WERI-Rb-1 (cell line): ENCODE data around the gene CCDC7.

Experiments used
- DNase-seq: peaks from one replicate; pipeline ENCODE4 v3.0.0-alpha.2; 2020
- H3K27ac ChIP-seq: fragments of 250-450 bp; sonication (Bioruptor Pico); 2 replicates; pipeline ENCODE4 v1.5.1; 2020; ENCODE audit warnings: mild to moderate bottlenecking, moderate library complexity
- H3K27me3 ChIP-seq: fragments of 250-450 bp; sonication (Bioruptor Pico); 2 replicates; pipeline ENCODE4 v1.5.1; 2021; ENCODE audit warnings: mild to moderate bottlenecking, low read depth, moderate library complexity; ENCODE audit not compliant: insufficient read depth, severe bottlenecking
- H3K36me3 ChIP-seq: fragments of 250-450 bp; sonication (Bioruptor Pico); 2 replicates; pipeline ENCODE4 v1.5.1; 2020; ENCODE audit warnings: mild to moderate bottlenecking, moderate library complexity
- H3K4me3 ChIP-seq: 2 replicates; pipeline ENCODE4 v1.5.1; 2011; ENCODE audit warnings: low read depth, mild to moderate bottlenecking, control low read depth, low read length
- H3K9me3 ChIP-seq: fragments of 250-450 bp; sonication (Bioruptor Pico); 2 replicates; pipeline ENCODE4 v1.5.1; 2021; ENCODE audit warnings: mild to moderate bottlenecking, moderate library complexity; ENCODE audit not compliant: severe bottlenecking
- TF ChIP-seq, protein P1 (sequence below): IDR thresholded peaks from 2 replicates; pipeline ENCODE4 v1.5.1; 2011; ENCODE audit warnings: low read depth, mild to moderate bottlenecking, control low read depth, inconsistent platforms, low read length

CCDC7 gene

DNA sequence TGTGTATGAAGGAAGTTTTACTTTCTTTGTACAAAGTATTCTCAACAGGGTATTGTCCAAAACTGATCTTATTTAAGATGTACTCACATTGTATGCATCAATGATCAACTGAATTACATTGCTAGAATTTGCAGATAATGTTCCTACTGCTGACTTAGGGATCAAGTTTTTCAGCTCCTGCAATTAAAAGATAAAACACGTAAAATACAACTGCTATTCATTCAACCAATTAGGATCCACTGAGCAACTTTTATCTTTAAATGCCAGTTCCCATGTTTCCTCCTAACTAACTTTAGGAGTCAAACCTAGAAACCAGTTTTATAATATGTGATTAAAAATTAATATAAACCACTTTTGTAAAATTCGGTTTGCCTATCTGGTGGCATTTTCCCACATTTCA is 476.2 kb downstream of the CCDC7 start:
- no peak for DNase-seq
- Histone ChIP-seq H3K36me3 (peaks cover 22% of the 10 kb centered on the region), H3K27me3 (no peaks in the 10 kb centered on the region), H3K4me3 (no peak overlapping the region), H3K27ac (no peak overlapping the region), H3K9me3 (no peaks in the 10 kb centered on the region)
- TF ChIP-seq, protein P1, sequence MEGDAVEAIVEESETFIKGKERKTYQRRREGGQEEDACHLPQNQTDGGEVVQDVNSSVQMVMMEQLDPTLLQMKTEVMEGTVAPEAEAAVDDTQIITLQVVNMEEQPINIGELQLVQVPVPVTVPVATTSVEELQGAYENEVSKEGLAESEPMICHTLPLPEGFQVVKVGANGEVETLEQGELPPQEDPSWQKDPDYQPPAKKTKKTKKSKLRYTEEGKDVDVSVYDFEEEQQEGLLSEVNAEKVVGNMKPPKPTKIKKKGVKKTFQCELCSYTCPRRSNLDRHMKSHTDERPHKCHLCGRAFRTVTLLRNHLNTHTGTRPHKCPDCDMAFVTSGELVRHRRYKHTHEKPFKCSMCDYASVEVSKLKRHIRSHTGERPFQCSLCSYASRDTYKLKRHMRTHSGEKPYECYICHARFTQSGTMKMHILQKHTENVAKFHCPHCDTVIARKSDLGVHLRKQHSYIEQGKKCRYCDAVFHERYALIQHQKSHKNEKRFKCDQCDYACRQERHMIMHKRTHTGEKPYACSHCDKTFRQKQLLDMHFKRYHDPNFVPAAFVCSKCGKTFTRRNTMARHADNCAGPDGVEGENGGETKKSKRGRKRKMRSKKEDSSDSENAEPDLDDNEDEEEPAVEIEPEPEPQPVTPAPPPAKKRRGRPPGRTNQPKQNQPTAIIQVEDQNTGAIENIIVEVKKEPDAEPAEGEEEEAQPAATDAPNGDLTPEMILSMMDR, result no peak

DNA sequence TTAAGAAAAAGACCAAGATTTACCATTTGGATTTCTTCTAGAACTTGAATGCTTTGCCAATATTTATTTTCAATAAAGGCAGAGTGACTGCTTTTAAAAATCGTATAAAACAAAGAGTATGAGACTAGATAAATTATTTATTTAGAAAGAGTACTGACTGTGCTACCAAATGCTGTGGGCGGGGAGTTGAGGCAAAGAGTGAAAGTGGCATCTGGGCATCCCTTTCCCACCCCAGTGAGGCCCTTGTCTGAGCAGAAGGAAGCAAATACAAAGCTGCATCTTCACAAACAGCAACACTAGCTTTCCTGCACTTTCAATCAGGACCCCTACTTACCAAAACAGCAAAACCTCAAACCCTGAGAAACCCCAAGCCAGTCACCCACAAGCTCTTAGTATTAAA is 477.2 kb downstream of the CCDC7 start:
- H3K27me3 ChIP-seq, result no peaks in the 10 kb centered on the region
- no peaks in the 10 kb centered on the region for H3K9me3 ChIP-seq
- TF ChIP-seq, protein P1, result no peak
- no peak overlapping the region for H3K27ac ChIP-seq
- peaks cover 32% of the 10 kb centered on the region for H3K36me3 ChIP-seq
- H3K4me3 ChIP-seq, result no peak overlapping the region
- no peak for DNase-seq

DNA sequence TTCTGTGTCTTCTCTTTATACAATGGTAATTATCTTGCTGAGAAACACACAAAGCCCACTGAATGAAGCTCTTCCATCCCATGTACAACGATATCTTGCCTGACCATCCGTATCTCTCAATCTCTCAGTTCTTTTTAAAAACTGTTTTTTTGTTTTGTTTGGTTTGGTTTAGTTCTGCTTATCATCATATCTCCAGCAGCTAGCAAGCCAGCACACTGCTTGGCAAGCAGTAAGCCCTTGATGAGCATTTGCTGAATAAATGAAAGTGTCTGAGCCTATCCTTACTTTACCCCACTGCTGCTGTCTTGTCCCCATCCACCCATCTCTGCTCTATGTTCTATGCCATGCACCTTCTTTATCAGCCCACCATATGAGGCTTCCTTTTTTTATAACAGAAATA is 477.9 kb downstream of the CCDC7 start:
- TF ChIP-seq, protein P1, result no peak
- Histone ChIP-seq H3K36me3 (peaks cover 28% of the 10 kb centered on the region), H3K27me3 (no peaks in the 10 kb centered on the region), H3K4me3 (no peak overlapping the region), H3K27ac (no peak overlapping the region), H3K9me3 (no peaks in the 10 kb centered on the region)
- no peak for DNase-seq
